Measurements from ENCODE around the gene CXCR2.
"Not testable (repeated sequence)": the region's sequence is repeated elsewhere in the genome, so short reads cannot be mapped to it uniquely, and the experiment has no call there.

The CXCR2 gene

GRCh38 chr2:218130377-218130776, 4.5 kb downstream of the CXCR2 start:
- ATAC-seq (no peak), DNase-seq (no peak)

GRCh38 chr2:218130822-218131221, 5.0 kb downstream of the CXCR2 start:
- DNase-seq (no peak), ATAC-seq (no peak)

- ATAC-seq, result no peak
- no peak for DNase-seq
These were observed 11.7 kb downstream of the CXCR2 start for GRCh38 chr2:218137514-218137913.

GRCh38 chr2:218138047-218138446, 12.2 kb downstream of the CXCR2 start:
- DNase-seq (no peak), ATAC-seq (no peak)

GRCh38 chr2:218145124-218145523, 19.3 kb downstream of the CXCR2 start:
- no peak for DNase-seq
- no peak for ATAC-seq

GRCh38 chr2:218146056-218146455, 20.2 kb downstream of the CXCR2 start:
- no peak for DNase-seq
- no peak for ATAC-seq

- ATAC-seq (no peak), DNase-seq (no peak)
These were observed 23.3 kb downstream of the CXCR2 start for GRCh38 chr2:218149098-218149497.

- DNase-seq (no peak), ATAC-seq (no peak)
These were observed 24.1 kb downstream of the CXCR2 start for GRCh38 chr2:218149848-218150440.

GRCh38 chr2:218152172-218152571, 26.3 kb downstream of the CXCR2 start:
- DNase-seq (no peak), ATAC-seq (no peak)

GRCh38 chr2:218152777-218153176, 26.9 kb downstream of the CXCR2 start:
- ATAC-seq, result no peak

GRCh38 chr2:218155953-218156479, 30.2 kb downstream of the CXCR2 start:
- no peak for DNase-seq

More at GRCh38 chr2:218152777-218153176, 26.9 kb downstream of the CXCR2 start:
- DNase-seq, result no peak

GRCh38 chr2:218161644-218162043, 35.8 kb downstream of the CXCR2 start:
- ATAC-seq, result no peak
- no peak for DNase-seq

More at GRCh38 chr2:218155953-218156479, 30.2 kb downstream of the CXCR2 start:
- ATAC-seq, result no peak

- no peak for DNase-seq
- ATAC-seq, result no peak
These were observed 37.0 kb downstream of the CXCR2 start for GRCh38 chr2:218162814-218163213.

- peak; percentile 70 for ATAC-seq
- DNase-seq, result peak; percentile 6
These were observed 41.0 kb downstream of the CXCR2 start, which contains the start of gene CXCR1 for GRCh38 chr2:218166791-218167190. CXCR1 (minus strand) TSS chr2:218166962; CDS start chr2:218165211, 1,751 bp downstream.

GRCh38 chr2:218168016-218168415, 42.2 kb downstream of the CXCR2 start:
- DNase-seq (no peak), ATAC-seq (no peak)

GRCh38 chr2:218168635-218169462, 43.0 kb downstream of the CXCR2 start:
- peak; percentile 71 for ATAC-seq
- DNase-seq, result peak; percentile 82

- DNase-seq (no peak), ATAC-seq (no peak)
These were observed 44.1 kb downstream of the CXCR2 start for GRCh38 chr2:218169757-218170546.

GRCh38 chr2:218171744-218172143, 45.9 kb downstream of the CXCR2 start:
- not testable (repeated sequence) for ATAC-seq, DNase-seq

- no peak for ATAC-seq
- no peak for DNase-seq
These were observed 47.0 kb downstream of the CXCR2 start for GRCh38 chr2:218172845-218173244.

- DNase-seq (no peak), ATAC-seq (no peak)
These were observed 54.0 kb downstream of the CXCR2 start for GRCh38 chr2:218179782-218180181.

GRCh38 chr2:218180467-218181114, 54.8 kb downstream of the CXCR2 start:
- ATAC-seq, result no peak

GRCh38 chr2:218184331-218184730, 58.5 kb downstream of the CXCR2 start:
- DNase-seq (no peak), ATAC-seq (no peak)

More at GRCh38 chr2:218180467-218181114, 54.8 kb downstream of the CXCR2 start:
- no peak for DNase-seq

All from stimulated activated naive CD8-positive, alpha-beta T cell treated with anti-CD3 and anti-CD28 coated beads, Interleukin-15, Interleukin-2, amounts not matched to agents 100 U/mL and 50 U/mL, for 24 hours (primary cell).